Measurements from ENCODE around the gene HORMAD2.
"Not testable (repeated sequence)": the region's sequence is repeated elsewhere in the genome, so short reads cannot be mapped to it uniquely, and the experiment has no call there.

Gene HORMAD2

GRCh38 chr22:30197389-30197788, 117.1 kb downstream of the HORMAD2 start:
- no peak for DNase-seq (ENCODE audit: low read depth)
- TF ChIP-seq CTCF (conservative IDR thresholded peaks at IDR 0.05; ENCODE audit: low read depth, low read length) = no peak
- H3K4me3 ChIP-seq (ENCODE audit: low read depth, low read length) = no peak overlapping the region

DNA sequence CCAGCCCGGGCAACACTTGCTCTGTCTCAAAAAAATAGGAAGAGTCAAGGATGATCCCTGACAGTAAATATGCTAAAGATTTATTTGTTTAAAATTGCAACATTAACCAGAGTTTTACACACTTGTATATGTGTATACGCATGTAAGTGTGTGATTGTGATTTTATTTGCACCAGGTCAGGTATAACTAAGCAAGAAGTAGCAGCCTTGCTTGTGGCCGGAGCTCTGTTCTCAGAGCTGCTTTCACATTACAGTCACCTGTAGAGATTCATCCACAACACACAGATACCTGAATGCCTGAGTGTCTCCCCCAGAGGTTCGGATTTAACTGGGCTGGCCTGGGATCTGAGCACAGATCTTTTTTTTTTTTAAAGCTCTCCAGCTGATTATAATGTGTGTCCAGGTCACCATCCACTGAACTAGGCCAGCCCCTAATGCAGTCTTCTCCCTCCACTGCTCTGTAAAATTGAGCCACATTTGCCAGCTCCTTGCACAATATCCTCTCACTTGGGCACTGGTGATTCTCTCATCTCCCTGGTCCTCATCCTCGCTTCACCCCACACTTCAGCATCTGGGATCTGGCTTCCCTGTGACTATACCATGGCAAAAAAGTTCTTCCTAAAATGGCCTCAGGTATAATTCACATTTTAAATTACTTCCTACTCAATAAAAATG, 118.0 kb downstream of the HORMAD2 start:
- TF ChIP-seq CTCF (conservative IDR thresholded peaks at IDR 0.05; ENCODE audit: low read depth, low read length) = no peak
- H3K4me3 ChIP-seq (ENCODE audit: low read depth, low read length) = no peak overlapping the region
- DNase-seq (ENCODE audit: low read depth) = no peak

GRCh38 chr22:30198921-30199320, 118.7 kb downstream of the HORMAD2 start:
- no peak for DNase-seq (ENCODE audit: low read depth)
- H3K4me3 ChIP-seq (ENCODE audit: low read depth, low read length) = no peak overlapping the region
- no peak for TF ChIP-seq CTCF (conservative IDR thresholded peaks at IDR 0.05; ENCODE audit: low read depth, low read length)

- DNase-seq (ENCODE audit: low read depth); H3K4me3 ChIP-seq (ENCODE audit: low read depth, low read length): not testable (repeated sequence)
Measured at GRCh38 chr22:30200905-30201304, 120.6 kb downstream of the HORMAD2 start.

DNA sequence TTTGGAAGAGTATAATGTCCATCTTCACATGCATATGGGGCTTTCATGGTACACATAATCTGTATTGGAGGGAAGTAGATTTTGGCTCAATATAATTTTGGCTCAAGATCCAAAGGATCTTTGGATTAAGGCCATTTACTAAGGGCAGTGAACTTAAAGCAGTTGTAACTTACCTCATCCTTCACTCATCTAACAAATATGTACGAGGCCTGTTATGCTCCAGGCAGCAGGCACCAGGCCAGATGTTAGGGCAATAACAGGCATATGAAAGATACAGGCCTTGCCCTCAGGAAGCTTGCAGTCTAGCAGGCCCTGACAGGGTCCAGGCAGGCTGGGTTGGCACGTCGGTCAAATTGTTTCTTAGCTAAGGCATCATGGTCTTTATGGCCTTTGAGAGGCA, 121.7 kb downstream of the HORMAD2 start:
- no peak for TF ChIP-seq CTCF (conservative IDR thresholded peaks at IDR 0.05; ENCODE audit: low read depth, low read length)
- no peak overlapping the region for H3K4me3 ChIP-seq (ENCODE audit: low read depth, low read length)
- peak; percentile 94 for DNase-seq (ENCODE audit: low read depth)

DNA sequence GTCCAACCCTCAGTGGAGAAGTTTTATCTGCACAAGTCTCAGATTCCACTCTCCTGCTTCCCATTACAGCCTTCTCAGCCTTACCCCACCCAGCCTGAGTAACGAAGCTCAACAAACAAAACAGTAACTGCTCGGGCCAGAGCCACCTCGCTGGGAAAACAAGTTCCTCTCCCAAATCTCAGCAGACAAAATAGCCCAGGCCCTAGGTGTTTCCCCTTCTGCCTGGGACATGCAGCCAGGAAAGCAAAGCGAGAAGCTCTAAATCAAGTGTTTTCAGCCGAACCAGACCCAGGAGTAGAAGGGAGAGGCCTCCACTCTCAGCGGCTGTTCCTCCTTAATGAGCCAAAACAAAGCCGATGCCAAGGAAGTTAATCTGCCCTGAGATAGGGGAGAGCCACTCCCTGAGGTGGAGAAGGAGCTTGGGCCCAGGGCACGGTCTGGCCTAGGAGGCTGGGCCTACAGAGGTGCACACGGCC, 122.3 kb downstream of the HORMAD2 start:
- no peak for TF ChIP-seq CTCF (conservative IDR thresholded peaks at IDR 0.05; ENCODE audit: low read depth, low read length)
- no peak overlapping the region for H3K4me3 ChIP-seq (ENCODE audit: low read depth, low read length)
- no peak for DNase-seq (ENCODE audit: low read depth)

DNA sequence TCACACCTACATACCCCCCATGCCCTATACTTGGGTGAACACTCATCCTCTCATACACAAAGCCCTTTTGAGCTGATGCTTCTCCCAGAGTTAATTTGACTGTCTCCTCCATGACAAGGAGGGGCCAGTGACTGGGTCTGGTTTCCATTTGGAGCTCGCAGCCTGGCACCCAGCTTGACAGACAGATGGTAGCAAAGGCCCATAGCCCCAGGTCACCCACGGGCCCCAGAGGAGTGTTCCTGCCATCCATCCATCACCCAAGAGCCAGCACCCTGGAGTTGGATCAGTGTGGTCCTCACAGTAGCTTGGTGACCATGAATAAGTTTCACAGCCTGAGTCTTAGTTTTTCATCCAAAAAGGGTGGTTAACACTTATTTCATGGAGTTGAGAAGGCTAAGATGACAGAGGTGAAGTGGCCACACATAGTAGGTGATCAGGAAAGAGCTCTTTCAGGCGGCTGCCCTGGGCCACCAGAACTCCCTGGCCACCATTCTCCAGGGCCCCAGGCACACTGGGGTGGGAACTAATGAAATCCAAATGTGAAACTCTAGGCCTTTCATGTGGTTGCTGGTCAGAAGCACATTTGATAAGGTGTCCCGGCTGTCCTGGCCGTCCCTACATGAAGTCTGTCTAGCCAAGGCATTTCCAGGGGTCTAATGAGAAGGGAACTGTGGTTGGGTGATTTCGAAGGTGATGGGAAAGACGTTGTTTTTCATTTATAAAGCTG, 123.9 kb downstream of the HORMAD2 start:
- TF ChIP-seq CTCF (conservative IDR thresholded peaks at IDR 0.05; ENCODE audit: low read depth, low read length) = no peak
- no peak overlapping the region for H3K4me3 ChIP-seq (ENCODE audit: low read depth, low read length)

More for the DNA sequence above, 123.9 kb downstream of the HORMAD2 start:
- DNase-seq (ENCODE audit: low read depth) = no peak
